ENCODE measurements around the gene GHR.

DNA sequence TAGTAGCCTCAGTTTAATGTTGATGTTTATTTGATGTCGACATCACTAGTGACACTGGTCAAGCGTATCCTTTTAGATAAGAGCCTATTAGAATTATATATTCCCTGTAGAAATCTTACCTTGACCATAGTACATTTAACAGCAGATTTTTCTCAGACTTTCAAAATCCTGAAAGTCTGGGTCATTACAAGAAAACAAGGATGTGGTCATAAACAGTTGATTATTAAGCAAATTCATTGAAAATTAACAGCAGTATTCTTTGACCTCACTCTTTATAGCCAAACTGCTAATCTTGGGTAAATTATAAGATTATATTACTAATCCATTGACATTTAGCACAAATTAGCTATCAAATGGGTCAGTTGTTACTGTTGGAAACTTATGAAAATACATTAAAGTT is 83.4 kb downstream of the GHR start:
- TF ChIP-seq, protein P1, sequence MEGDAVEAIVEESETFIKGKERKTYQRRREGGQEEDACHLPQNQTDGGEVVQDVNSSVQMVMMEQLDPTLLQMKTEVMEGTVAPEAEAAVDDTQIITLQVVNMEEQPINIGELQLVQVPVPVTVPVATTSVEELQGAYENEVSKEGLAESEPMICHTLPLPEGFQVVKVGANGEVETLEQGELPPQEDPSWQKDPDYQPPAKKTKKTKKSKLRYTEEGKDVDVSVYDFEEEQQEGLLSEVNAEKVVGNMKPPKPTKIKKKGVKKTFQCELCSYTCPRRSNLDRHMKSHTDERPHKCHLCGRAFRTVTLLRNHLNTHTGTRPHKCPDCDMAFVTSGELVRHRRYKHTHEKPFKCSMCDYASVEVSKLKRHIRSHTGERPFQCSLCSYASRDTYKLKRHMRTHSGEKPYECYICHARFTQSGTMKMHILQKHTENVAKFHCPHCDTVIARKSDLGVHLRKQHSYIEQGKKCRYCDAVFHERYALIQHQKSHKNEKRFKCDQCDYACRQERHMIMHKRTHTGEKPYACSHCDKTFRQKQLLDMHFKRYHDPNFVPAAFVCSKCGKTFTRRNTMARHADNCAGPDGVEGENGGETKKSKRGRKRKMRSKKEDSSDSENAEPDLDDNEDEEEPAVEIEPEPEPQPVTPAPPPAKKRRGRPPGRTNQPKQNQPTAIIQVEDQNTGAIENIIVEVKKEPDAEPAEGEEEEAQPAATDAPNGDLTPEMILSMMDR (IDR thresholded peaks at IDR 0.05; ENCODE audit: insufficient read depth, low read length) = no peak
- TF ChIP-seq, protein P2, sequence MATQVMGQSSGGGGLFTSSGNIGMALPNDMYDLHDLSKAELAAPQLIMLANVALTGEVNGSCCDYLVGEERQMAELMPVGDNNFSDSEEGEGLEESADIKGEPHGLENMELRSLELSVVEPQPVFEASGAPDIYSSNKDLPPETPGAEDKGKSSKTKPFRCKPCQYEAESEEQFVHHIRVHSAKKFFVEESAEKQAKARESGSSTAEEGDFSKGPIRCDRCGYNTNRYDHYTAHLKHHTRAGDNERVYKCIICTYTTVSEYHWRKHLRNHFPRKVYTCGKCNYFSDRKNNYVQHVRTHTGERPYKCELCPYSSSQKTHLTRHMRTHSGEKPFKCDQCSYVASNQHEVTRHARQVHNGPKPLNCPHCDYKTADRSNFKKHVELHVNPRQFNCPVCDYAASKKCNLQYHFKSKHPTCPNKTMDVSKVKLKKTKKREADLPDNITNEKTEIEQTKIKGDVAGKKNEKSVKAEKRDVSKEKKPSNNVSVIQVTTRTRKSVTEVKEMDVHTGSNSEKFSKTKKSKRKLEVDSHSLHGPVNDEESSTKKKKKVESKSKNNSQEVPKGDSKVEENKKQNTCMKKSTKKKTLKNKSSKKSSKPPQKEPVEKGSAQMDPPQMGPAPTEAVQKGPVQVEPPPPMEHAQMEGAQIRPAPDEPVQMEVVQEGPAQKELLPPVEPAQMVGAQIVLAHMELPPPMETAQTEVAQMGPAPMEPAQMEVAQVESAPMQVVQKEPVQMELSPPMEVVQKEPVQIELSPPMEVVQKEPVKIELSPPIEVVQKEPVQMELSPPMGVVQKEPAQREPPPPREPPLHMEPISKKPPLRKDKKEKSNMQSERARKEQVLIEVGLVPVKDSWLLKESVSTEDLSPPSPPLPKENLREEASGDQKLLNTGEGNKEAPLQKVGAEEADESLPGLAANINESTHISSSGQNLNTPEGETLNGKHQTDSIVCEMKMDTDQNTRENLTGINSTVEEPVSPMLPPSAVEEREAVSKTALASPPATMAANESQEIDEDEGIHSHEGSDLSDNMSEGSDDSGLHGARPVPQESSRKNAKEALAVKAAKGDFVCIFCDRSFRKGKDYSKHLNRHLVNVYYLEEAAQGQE (IDR thresholded peaks at IDR 0.05; ENCODE audit: insufficient replicate concordance, low read depth) = no peak
- TF ChIP-seq GABPA (IDR thresholded peaks at IDR 0.05; ENCODE audit: low read depth) (no peak), SPI1 (IDR thresholded peaks at IDR 0.05; ENCODE audit: borderline replicate concordance, low read depth) (no peak)

Data from HL-60 (cell line).